Measurements from ENCODE around the gene BPIFB2. TPM values are rescaled to one million over a fixed set of nuclear protein-coding genes. Genes with fewer than 3 reads are reported as not detected.
A peak's percentile ranks its signal among the peaks of the same experiment; 100 is the strongest.

Gene BPIFB2
- total and polyA plus RNA-seq, 11 donors = not detected

DNA sequence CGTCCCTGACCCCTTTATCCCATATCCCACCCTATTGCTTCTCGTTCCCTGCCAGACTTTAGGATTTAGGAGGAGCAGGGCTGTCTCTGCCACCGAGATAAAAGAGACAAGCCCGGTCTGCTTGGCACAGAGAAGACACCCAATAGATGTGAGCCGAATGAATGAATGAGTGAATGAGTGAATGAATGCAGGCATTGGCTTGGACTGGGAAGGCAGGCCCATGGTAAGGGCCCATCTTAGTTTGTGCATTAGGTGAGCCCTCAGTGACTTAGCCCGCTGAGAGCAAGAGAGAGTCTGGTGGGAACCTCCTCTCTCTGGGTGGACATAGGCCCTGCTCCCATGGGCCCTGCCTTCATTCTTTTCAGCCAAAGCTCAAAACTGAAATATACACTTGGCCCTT lies 23.1 kb downstream of the BPIFB2 start:
- ATAC-seq (no peak), DNase-seq (peak in 1 of 5 donors; percentile 15)
- no peak overlapping the region for H3K4me3 ChIP-seq
- WGBS, 4 donors = 80 to 88% (median 82%) methylated on average over 6 of the region's 6 CpGs
- TF ChIP-seq, protein P1, sequence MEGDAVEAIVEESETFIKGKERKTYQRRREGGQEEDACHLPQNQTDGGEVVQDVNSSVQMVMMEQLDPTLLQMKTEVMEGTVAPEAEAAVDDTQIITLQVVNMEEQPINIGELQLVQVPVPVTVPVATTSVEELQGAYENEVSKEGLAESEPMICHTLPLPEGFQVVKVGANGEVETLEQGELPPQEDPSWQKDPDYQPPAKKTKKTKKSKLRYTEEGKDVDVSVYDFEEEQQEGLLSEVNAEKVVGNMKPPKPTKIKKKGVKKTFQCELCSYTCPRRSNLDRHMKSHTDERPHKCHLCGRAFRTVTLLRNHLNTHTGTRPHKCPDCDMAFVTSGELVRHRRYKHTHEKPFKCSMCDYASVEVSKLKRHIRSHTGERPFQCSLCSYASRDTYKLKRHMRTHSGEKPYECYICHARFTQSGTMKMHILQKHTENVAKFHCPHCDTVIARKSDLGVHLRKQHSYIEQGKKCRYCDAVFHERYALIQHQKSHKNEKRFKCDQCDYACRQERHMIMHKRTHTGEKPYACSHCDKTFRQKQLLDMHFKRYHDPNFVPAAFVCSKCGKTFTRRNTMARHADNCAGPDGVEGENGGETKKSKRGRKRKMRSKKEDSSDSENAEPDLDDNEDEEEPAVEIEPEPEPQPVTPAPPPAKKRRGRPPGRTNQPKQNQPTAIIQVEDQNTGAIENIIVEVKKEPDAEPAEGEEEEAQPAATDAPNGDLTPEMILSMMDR (IDR thresholded peaks at IDR 0.05) = no peak
- no peak for TF ChIP-seq POLR2A (IDR thresholded peaks at IDR 0.05)
- H3K4me1 ChIP-seq = no peaks in the 10 kb centered on the region
- H3K36me3 ChIP-seq = no peaks in the 10 kb centered on the region
- peaks cover 0 to 6% (median 0%) of the 10 kb centered on the region in 12 donors for H3K9me3 ChIP-seq
- no peaks in the 10 kb centered on the region for H3K27me3 ChIP-seq
- H3K27ac ChIP-seq = no peak overlapping the region
- intact Hi-C loops (cut with DNase I) = no loop called here

DNA sequence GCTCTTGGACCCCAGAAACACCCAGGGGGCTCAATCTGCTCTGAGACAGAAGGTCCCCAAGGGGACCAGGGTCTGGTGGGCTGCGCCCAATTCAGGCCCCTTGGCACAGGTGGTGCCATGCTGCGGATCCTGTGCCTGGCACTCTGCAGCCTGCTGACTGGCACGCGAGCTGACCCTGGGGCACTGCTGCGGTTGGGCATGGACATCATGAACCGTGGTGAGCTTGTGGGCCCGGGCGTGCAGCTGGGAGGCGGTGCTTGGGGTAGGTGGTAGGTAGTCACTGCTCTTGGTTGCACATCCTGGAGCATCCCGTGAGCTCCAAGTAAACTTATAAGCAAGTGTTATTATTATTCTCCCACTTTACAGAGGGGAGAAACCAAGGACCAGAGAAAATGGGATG lies 24.0 kb downstream of the BPIFB2 start, which contains the start of gene BPIFB6:
BPIFB6 (plus strand) TSS at position 118 of the 400 bp plus-strand sequence; CDS start at position 118, 0 bp downstream.
- H3K4me3 ChIP-seq = no peak within 1 kb of the TSS
- TF ChIP-seq POLR2A (IDR thresholded peaks at IDR 0.05) = no peak
- TF ChIP-seq, protein P1 (IDR thresholded peaks at IDR 0.05) = no peak
- intact Hi-C loops (cut with DNase I) = no loop called here
- DNase-seq (peak in 1 of 5 donors; percentile 22), ATAC-seq (no peak)
- H3K9me3 ChIP-seq = peaks cover 0 to 6% (median 0%) of the 10 kb centered on the region in 12 donors
- no peaks in the 10 kb centered on the region for H3K4me1 ChIP-seq
- no peak within 1 kb of the TSS for H3K27ac ChIP-seq
- 82 to 92% (median 91%) methylated on average over 9 to 10 of the region's 10 CpGs for WGBS, 4 donors
- no peaks in the 10 kb centered on the region for H3K27me3 ChIP-seq
- H3K36me3 ChIP-seq = no peaks in the 10 kb centered on the region

DNA sequence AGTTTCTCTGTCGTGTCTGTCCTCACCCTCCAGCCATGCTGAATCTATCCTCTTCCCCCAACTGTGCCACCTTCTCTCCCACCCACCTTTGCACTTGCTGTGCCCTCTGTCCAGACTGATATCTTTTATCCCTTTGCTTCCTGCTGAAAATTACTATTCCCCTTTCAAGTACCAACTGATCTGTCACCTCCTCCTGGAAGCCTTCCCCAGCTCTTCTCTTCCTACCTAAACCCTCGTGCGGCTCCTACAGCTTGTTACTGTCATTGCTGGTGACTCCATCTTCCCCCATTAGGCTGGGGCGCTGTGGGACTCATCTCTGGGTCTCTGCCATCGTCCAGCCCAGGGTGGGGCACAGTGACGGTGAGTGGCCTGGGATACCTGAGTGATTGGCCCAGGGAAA lies 25.1 kb downstream of the BPIFB2 start:
- Histone ChIP-seq H3K9me3 (peaks cover 0 to 6% (median 0%) of the 10 kb centered on the region in 12 donors), H3K27me3 (no peaks in the 10 kb centered on the region), H3K27ac (no peak overlapping the region), H3K4me1 (no peaks in the 10 kb centered on the region), H3K36me3 (no peaks in the 10 kb centered on the region), H3K4me3 (no peak overlapping the region)
- DNase-seq = no peak
- ATAC-seq = no peak
- WGBS, 4 donors = 78 to 84% (median 80%) methylated on average over 6 of the region's 6 CpGs
- intact Hi-C loops (cut with DNase I) = no loop called here
- no peak for TF ChIP-seq POLR2A (IDR thresholded peaks at IDR 0.05)
- TF ChIP-seq, protein P1 (IDR thresholded peaks at IDR 0.05) = no peak

DNA sequence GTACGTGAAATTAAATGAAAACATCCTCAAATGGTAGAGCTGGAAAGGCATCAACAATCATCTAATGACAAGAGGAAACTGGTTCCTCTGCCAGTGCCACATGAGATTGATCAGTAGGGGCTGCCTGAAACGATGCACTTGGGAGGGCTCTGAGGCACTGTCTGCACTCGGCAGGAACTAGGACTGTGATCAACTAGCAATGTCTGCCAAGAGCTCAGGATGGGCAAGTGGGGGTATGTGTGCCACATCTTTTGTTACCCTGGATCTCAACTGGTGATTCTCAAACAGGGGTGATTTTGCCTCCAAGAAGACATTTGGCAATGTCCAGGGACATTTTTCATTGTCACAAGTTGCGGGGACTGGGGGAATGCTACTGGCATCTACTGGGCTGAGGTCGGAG lies 25.9 kb downstream of the BPIFB2 start:
- intact Hi-C loops (cut with DNase I) = no loop called here
- WGBS, 4 donors = 65 to 78% (median 73%) methylated on average over 5 of the region's 5 CpGs
- DNase-seq = no peak
- H3K4me3 ChIP-seq = no peak overlapping the region
- no peaks in the 10 kb centered on the region for H3K27me3 ChIP-seq
- no peak overlapping the region for H3K27ac ChIP-seq
- no peaks in the 10 kb centered on the region for H3K36me3 ChIP-seq
- peaks cover 0 to 6% (median 0%) of the 10 kb centered on the region in 12 donors for H3K9me3 ChIP-seq
- H3K4me1 ChIP-seq = no peaks in the 10 kb centered on the region
- ATAC-seq = no peak
- TF ChIP-seq POLR2A (IDR thresholded peaks at IDR 0.05) = no peak
- TF ChIP-seq, protein P1 (IDR thresholded peaks at IDR 0.05) = no peak

Data from heart left ventricle (tissue), 16 donors.